ENCODE measurements around the gene FOXP1. TPM values are rescaled to one million over a fixed set of nuclear protein-coding genes. Genes with fewer than 3 reads are reported as not detected.

FOXP1 gene
- total RNA-seq, 2 experiments from 2014 or later: 493 to 508 TPM

- ATAC-seq (ENCODE audit: poor library complexity) (no peak), DNase-seq (no peak)
- Mint-ChIP-seq H3K27ac (peak overlapping the region; percentile 86), H3K9me3 (no peaks in the 10 kb centered on the region), H3K4me3 (no peak overlapping the region), H3K27me3 (no peaks in the 10 kb centered on the region), H3K4me1 (ENCODE audit: low read depth) (peaks cover 93% of the 10 kb centered on the region), H3K36me3 (ENCODE audit: low read depth) (peaks cover 52% of the 10 kb centered on the region)
- H3K36me3 ChIP-seq (ENCODE audit: insufficient read depth, low read length): peaks cover 13% of the 10 kb centered on the region
- no peaks in the 10 kb centered on the region for H3K9me3 ChIP-seq (ENCODE audit: control insufficient read depth in 1 of 2, insufficient read depth in 1 of 2, low read length in 2 of 2)
- intact Hi-C loops (cut with DNase I, micrococcal nuclease): loop anchor here in 1 of 2 experiments (5.0 to 10.0 kb wide), 2 partner anchors 438 to 520 kb away; no protein-coding TSS in a partner anchor
- H3K4me1 ChIP-seq (ENCODE audit: insufficient read depth, low read length): peaks cover 50% of the 10 kb centered on the region
- TF ChIP-seq CTCF (IDR thresholded peaks at IDR 0.05): no peak
- H3K27ac ChIP-seq (ENCODE audit: low read depth in 1 of 2, low read length in 2 of 2): no peak overlapping the region
- no peaks in the 10 kb centered on the region for H3K27me3 ChIP-seq (ENCODE audit: control insufficient read depth in 1 of 2, insufficient read depth in 2 of 2, low read length in 2 of 2)
- ChIA-PET POLR2A (no interaction called here), CTCF (interaction anchor here (1.3 kb wide), 1 partner anchor 11 kb away, joined by 3 read pairs; no protein-coding TSS in a partner anchor)
- no peak overlapping the region for H3K4me3 ChIP-seq (ENCODE audit: low read length)
Observed at GRCh38 chr3:71074423-71074822, 509.1 kb downstream of the FOXP1 start.

- Mint-ChIP-seq H3K9me3 (no peaks in the 10 kb centered on the region), H3K36me3 (ENCODE audit: low read depth) (peaks cover 44% of the 10 kb centered on the region), H3K4me1 (ENCODE audit: low read depth) (peaks cover 91% of the 10 kb centered on the region), H3K4me3 (no peak overlapping the region), H3K27me3 (no peaks in the 10 kb centered on the region), H3K27ac (peak overlapping the region; percentile 86)
- Histone ChIP-seq H3K27ac (ENCODE audit: low read depth in 1 of 2, low read length in 2 of 2) (peak overlapping the region; percentile 10 to 25), H3K36me3 (ENCODE audit: insufficient read depth, low read length) (peaks cover 16% of the 10 kb centered on the region), H3K4me3 (ENCODE audit: low read length) (no peak overlapping the region), H3K9me3 (ENCODE audit: control insufficient read depth in 1 of 2, insufficient read depth in 1 of 2, low read length in 2 of 2) (no peaks in the 10 kb centered on the region), H3K4me1 (ENCODE audit: insufficient read depth, low read length) (peaks cover 47% of the 10 kb centered on the region), H3K27me3 (ENCODE audit: control insufficient read depth in 1 of 2, insufficient read depth in 2 of 2, low read length in 2 of 2) (no peaks in the 10 kb centered on the region)
- CTCF ChIA-PET: no interaction called here
- TF ChIP-seq CTCF (IDR thresholded peaks at IDR 0.05): no peak
- POLR2A ChIA-PET: interaction anchor here (0.7 kb wide), 1 partner anchor 18 kb away, joined by 3 read pairs; no protein-coding TSS in a partner anchor
- no peak for ATAC-seq (ENCODE audit: poor library complexity)
- intact Hi-C loops (cut with DNase I, micrococcal nuclease): loop anchor here in 1 of 2 experiments (5.0 to 10.0 kb wide), 2 partner anchors 439 to 518 kb away; no protein-coding TSS in a partner anchor
- DNase-seq: no peak
Observed at GRCh38 chr3:71072986-71073385, 510.5 kb downstream of the FOXP1 start.

- peak overlapping the region in 1 of 2 donors; percentile 29 for H3K27ac ChIP-seq (ENCODE audit: low read depth in 1 of 2, low read length in 2 of 2)
- intact Hi-C loops (cut with DNase I, micrococcal nuclease): loop anchor here in 1 of 2 experiments (5.0 to 10.0 kb wide), 2 partner anchors 440 to 517 kb away; no protein-coding TSS in a partner anchor
- CTCF ChIA-PET: no interaction called here
Observed at GRCh38 chr3:71072287-71072686, 511.2 kb downstream of the FOXP1 start.

More at GRCh38 chr3:71072287-71072686, 511.2 kb downstream of the FOXP1 start:
- peaks cover 86% of the 10 kb centered on the region for H3K4me1 Mint-ChIP-seq (ENCODE audit: low read depth)
- H3K9me3 ChIP-seq (ENCODE audit: control insufficient read depth in 1 of 2, insufficient read depth in 1 of 2, low read length in 2 of 2): no peaks in the 10 kb centered on the region
- no peak for TF ChIP-seq CTCF (IDR thresholded peaks at IDR 0.05)
- H3K9me3 Mint-ChIP-seq: no peaks in the 10 kb centered on the region
- H3K4me1 ChIP-seq (ENCODE audit: insufficient read depth, low read length): peaks cover 46% of the 10 kb centered on the region
- no peaks in the 10 kb centered on the region for H3K27me3 ChIP-seq (ENCODE audit: control insufficient read depth in 1 of 2, insufficient read depth in 2 of 2, low read length in 2 of 2)
- POLR2A ChIA-PET: no interaction called here
- ATAC-seq (ENCODE audit: poor library complexity) (no peak), DNase-seq (no peak)
- peaks cover 37% of the 10 kb centered on the region for H3K36me3 Mint-ChIP-seq (ENCODE audit: low read depth)
- no peak overlapping the region for H3K4me3 Mint-ChIP-seq
- H3K27me3 Mint-ChIP-seq: no peaks in the 10 kb centered on the region
- peaks cover 16% of the 10 kb centered on the region for H3K36me3 ChIP-seq (ENCODE audit: insufficient read depth, low read length)
- H3K27ac Mint-ChIP-seq: peak overlapping the region; percentile 86
- H3K4me3 ChIP-seq (ENCODE audit: low read length): no peak overlapping the region
